ENCODE results near the gene TASOR.

GRCh38 chr3:56633602-56634535 lies 49.2 kb downstream of the TASOR start:
- TF ChIP-seq GATA2 (IDR thresholded peaks at IDR 0.05; ENCODE audit: low read depth, low read length): no peak
- no peak for TF ChIP-seq GATA3 (IDR thresholded peaks at IDR 0.05; ENCODE audit: low read depth, low read length)
